Endothelial cell of umbilical vein (primary cell): ENCODE measurements around the gene CIRBP. TPM values are rescaled to one million over a fixed set of nuclear protein-coding genes. Genes with fewer than 3 reads are reported as not detected.
A peak's percentile ranks its signal among the peaks of the same experiment; 100 is the strongest.

Experiments
- BruUV-seq: library from RNA; stranded (reverse); fragments of 400-500 nt; replicated peaks from 2 replicates; lab custom pipeline; 2021; lab: Mats Ljungman, UMichigan
- CTCF ChIA-PET: fragments of 300-600, 350-600 bp; sonication (Branson Sonifier 250); formaldehyde crosslinking; loops from one replicate; lab custom pipeline; 2021; ENCODE audit warnings: antibody characterized with exemption, inconsistent platforms; lab: Charles Lee
- POLR2A ChIA-PET: fragments of 300-600, 350-600 bp; sonication (Branson Sonifier 250); formaldehyde crosslinking; loops from one replicate; lab custom pipeline; 2021; ENCODE audit warnings: antibody characterized with exemption, inconsistent platforms; lab: Charles Lee
- DNase-seq: peaks from one replicate; pipeline ENCODE4 v3.0.0-alpha.2; 2011; ENCODE audit warnings: low read depth, low spot score
- FAIRE-seq: peaks from 2 replicates; lab custom pipeline; 2011; peaks lifted over from hg19 to GRCh38; lab: Jason Lieb, UNC
- H2AFZ ChIP-seq: 2 replicates; pipeline ENCODE4 v1.6.0; 2012; ENCODE audit warnings: low read depth, low read length, control low read depth, inconsistent platforms
- H3K27ac ChIP-seq: 2 replicates; pipeline ENCODE4 v1.5.1; 2011; ENCODE audit warnings: low read depth, mild to moderate bottlenecking, control low read depth, low read length, moderate library complexity; ENCODE audit not compliant: insufficient read depth
- H3K27me3 ChIP-seq, 2 experiments: 2 replicates each; pipeline versions ENCODE4 v1.6.0 to v1.6.1; 2011; ENCODE audit warnings: low read length in 2 of 2, mixed read lengths in 1 of 2; ENCODE audit not compliant: control insufficient read depth in 2 of 2, insufficient read depth in 2 of 2
- H3K36me3 ChIP-seq, 2 experiments: 2 replicates in 1 of 2; 3 replicates in 1 of 2; pipeline ENCODE4 v1.5.1; 2011; ENCODE audit warnings: low read length in 2 of 2, mild to moderate bottlenecking in 1 of 2, moderate library complexity in 1 of 2; ENCODE audit not compliant: control insufficient read depth in 2 of 2, insufficient read depth in 2 of 2; ENCODE audit errors: extremely low read depth in 1 of 2
- H3K4me1 ChIP-seq: 3 replicates; pipeline ENCODE4 v1.5.1; 2011; ENCODE audit warnings: mild to moderate bottlenecking, low read length; ENCODE audit not compliant: control insufficient read depth, insufficient read depth; ENCODE audit errors: extremely low read depth
- H3K4me2 ChIP-seq: 2 replicates; pipeline ENCODE4 v1.6.1; 2011; ENCODE audit warnings: low read length, control low read depth, mixed read lengths; ENCODE audit not compliant: insufficient read depth
- H3K4me3 ChIP-seq, 3 experiments: fragments of 200-600 bp in 1 of 3; sonication (generic), shearing (Covaris generic) in 1 of 3; replicated peaks in 1 of 3; 2 replicates each; pipeline ENCODE4 v1.5.1; 2011 to 2016; ENCODE audit warnings: control low read depth in 3 of 3, low read length in 3 of 3, mild to moderate bottlenecking in 2 of 3, inconsistent platforms in 1 of 3, low read depth in 1 of 3, moderate library complexity in 1 of 3; ENCODE audit not compliant: insufficient read depth in 1 of 3
- H3K79me2 ChIP-seq: 2 replicates; pipeline ENCODE4 v1.6.0; 2012; ENCODE audit warnings: low read length, inconsistent platforms; ENCODE audit not compliant: control insufficient read depth, insufficient read depth
- H3K9ac ChIP-seq: replicated peaks from 2 replicates; pipeline ENCODE3; 2011; ENCODE audit warnings: low read length, control low read depth; ENCODE audit not compliant: insufficient read depth; ENCODE audit errors: extremely low read depth
- H3K9me1 ChIP-seq: replicated peaks from 3 replicates; pipeline ENCODE4 v1.6.0; 2011; ENCODE audit warnings: mild to moderate bottlenecking, low read length; ENCODE audit not compliant: control insufficient read depth, insufficient read depth; ENCODE audit errors: extremely low read depth
- H3K9me3 ChIP-seq: replicated peaks from 2 replicates; pipeline ENCODE4 v1.5.1; 2012; ENCODE audit warnings: low read length, inconsistent platforms; ENCODE audit not compliant: control insufficient read depth, insufficient read depth
- H4K20me1 ChIP-seq: replicated peaks from 2 replicates; pipeline ENCODE3; 2011; ENCODE audit warnings: mild to moderate bottlenecking, low read length; ENCODE audit not compliant: control insufficient read depth, insufficient read depth; ENCODE audit errors: extremely low read depth
- CTCF ChIP-seq, 2 donors: IDR thresholded peaks; 1 replicate in 1 of 2; 2 replicates in 1 of 2; pipeline ENCODE4 v1.5.1; 2011; ENCODE audit warnings: low read length in 2 of 2, mild to moderate bottlenecking in 2 of 2, moderate library complexity in 2 of 2, control low read depth in 1 of 2, inconsistent platforms in 1 of 2, low read depth in 1 of 2; ENCODE audit not compliant: insufficient read depth in 1 of 2; ENCODE audit errors: extremely low read depth in 1 of 2
- JUN ChIP-seq: IDR thresholded peaks from 2 replicates; pipeline ENCODE4 v1.6.1; 2011; ENCODE audit warnings: borderline replicate concordance, low read depth; ENCODE audit not compliant: insufficient read length, insufficient read depth
- MAX ChIP-seq: IDR thresholded peaks from 2 replicates; pipeline ENCODE4 v1.6.1; 2011; ENCODE audit not compliant: insufficient read depth, insufficient read length
- MYC ChIP-seq: IDR thresholded peaks from one replicate; pipeline ENCODE4 v1.6.1; 2011; ENCODE audit warnings: mild to moderate bottlenecking, low read depth, low read length
- POLR2A ChIP-seq: IDR thresholded peaks from 2 replicates; pipeline ENCODE4 v1.6.1; 2012; ENCODE audit warnings: low read depth, mild to moderate bottlenecking, control low read depth, low read length
- POLR2AphosphoS5 ChIP-seq: IDR thresholded peaks from 2 replicates; pipeline ENCODE4 v1.6.1; 2012; ENCODE audit warnings: low read depth, mild to moderate bottlenecking, control low read depth, low read length, moderate library complexity; ENCODE audit not compliant: insufficient read depth
- dilution Hi-C: fragments of 300-500 bp; cut with MboI; formaldehyde crosslinking; loops from one replicate; pipeline ENCODE4 v1.15.0; 2019; ENCODE audit warnings: low sequenced_read_pairs; ENCODE audit not compliant: extremely low pct_ligation_motif_present
- intact Hi-C: fragments of 100-400 bp; cut with micrococcal nuclease; formaldehyde crosslinking; loops from one replicate; pipeline ENCODE4 v1.10.0; 2022
- polyA plus RNA-seq, 4 experiments: library from polyadenylated mRNA; depleted of rRNA in 3 of 4; stranded (reverse) in 3 of 4; unstranded in 1 of 4; fragments of >200 nt; gene quantifications; 2 replicates each; pipeline versions ENCODE4 v1.2.1 to v1.2.3, GENCODE V29; 2011 to 2012; ENCODE audit warnings: missing spikeins in 1 of 4
- total RNA-seq: library from RNA; stranded (reverse); gene quantifications from 2 replicates; pipeline ENCODE4 v1.2.3, GENCODE V29; 2021

The CIRBP gene
- total and polyA plus RNA-seq, 2 donors (not counting 3 experiments of a cell fraction or from before 2014, with no cell fraction given) = 225 to 439 TPM

GRCh38 chr19:1250437-1251260, 18.5 kb upstream of the CIRBP start:
- Histone ChIP-seq H3K9me3 (no peaks in the 10 kb centered on the region), H4K20me1 (no peaks in the 10 kb centered on the region), H3K4me1 (peaks cover 22% of the 10 kb centered on the region), H3K36me3 (peaks cover 17 to 23% of the 10 kb centered on the region in 2 experiments), H3K27ac (peak overlapping the region; percentile 90), H3K27me3 (no peaks in the 10 kb centered on the region), H3K9ac (peak overlapping the region; percentile 87), H3K9me1 (no peaks in the 10 kb centered on the region), H2AFZ (no peak overlapping the region), H3K4me3 (peak overlapping the region; percentile 60 to 88 (median 85)), H3K4me2 (peak overlapping the region; percentile 66), H3K79me2 (peaks cover 53% of the 10 kb centered on the region)
- peak; percentile 54 for DNase-seq
- ChIA-PET POLR2A (no interaction called here), CTCF (interaction anchor here (1.3 kb wide), 1 partner anchor 16 kb away, joined by 4 read pairs; no protein-coding TSS in a partner anchor)
- intact Hi-C loops (no loop called here), dilution Hi-C loops (no loop called here)
- no peak for FAIRE-seq
- peak; percentile 40 for TF ChIP-seq POLR2AphosphoS5
- TF ChIP-seq POLR2A = no peak
- TF ChIP-seq CTCF (IDR thresholded peaks at IDR 0.05; ENCODE audit: extremely low read depth in 1 of 2, insufficient read depth in 1 of 2, low read depth in 1 of 2, low read length in 2 of 2) = no peak
- TF ChIP-seq JUN = no peak
- no peak for TF ChIP-seq MAX
- no peak for TF ChIP-seq MYC
- no TSS peak for BruUV-seq
